Lower leg skin (tissue), 3 donors: ENCODE measurements around the gene AHCYL2.

ENCODE experiments used
- CTCF ChIP-seq, 3 donors: fragments of 450-650 bp; IDR thresholded peaks; one replicate each; pipeline ENCODE4 v1.5.1; 2016; ENCODE audit warnings: antibody characterized with exemption in 3 of 3, mild to moderate bottlenecking in 3 of 3, moderate library complexity in 2 of 3
- POLR2A ChIP-seq, 2 donors: fragments of 450-650 bp; IDR thresholded peaks; one replicate each; pipeline ENCODE4 v1.6.1; 2016 to 2017; ENCODE audit warnings: antibody characterized with exemption in 2 of 2, mild to moderate bottlenecking in 1 of 2, moderate library complexity in 1 of 2

DNA sequence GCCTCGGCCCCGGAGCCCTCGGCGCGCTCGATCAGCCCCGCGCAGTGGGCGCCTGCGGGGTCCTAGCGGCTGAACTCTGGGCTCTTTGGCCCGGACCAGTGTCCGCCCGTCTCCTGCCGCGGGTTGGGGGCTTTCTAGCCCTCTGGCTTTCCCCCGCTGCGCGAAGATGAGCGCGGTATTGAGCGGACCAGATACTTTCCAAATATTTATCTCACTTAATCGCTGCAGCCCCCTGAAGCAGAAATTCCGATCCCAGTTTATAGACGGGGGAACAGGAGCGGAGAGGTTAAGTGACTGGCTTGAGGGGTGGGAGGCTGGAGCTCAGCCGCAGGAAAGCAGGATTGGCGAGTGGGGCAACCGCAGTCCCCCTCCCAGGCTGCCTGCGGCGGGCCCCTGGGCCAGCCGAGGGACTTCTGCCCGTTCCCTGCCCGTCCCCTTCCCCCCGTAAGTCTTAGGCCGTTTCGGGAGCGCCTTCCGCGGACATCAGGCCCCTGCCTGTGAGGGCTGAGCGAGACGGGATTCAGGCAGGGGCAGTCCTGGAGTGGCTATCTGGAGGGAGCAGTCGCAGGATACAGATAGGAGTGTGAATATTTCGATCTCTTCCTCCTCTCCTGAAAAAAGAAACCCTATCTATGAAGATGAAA lies 210.0 kb downstream of the AHCYL2 start:
- TF ChIP-seq CTCF (IDR thresholded peaks at IDR 0.05) (no peak), POLR2A (IDR thresholded peaks at IDR 0.05) (no peak)
